Measurements from ENCODE around the gene UGT1A8.

GRCh38 chr2:233680361-233681045 lies 63.1 kb downstream of the UGT1A8 start:
- TF ChIP-seq, protein P1, sequence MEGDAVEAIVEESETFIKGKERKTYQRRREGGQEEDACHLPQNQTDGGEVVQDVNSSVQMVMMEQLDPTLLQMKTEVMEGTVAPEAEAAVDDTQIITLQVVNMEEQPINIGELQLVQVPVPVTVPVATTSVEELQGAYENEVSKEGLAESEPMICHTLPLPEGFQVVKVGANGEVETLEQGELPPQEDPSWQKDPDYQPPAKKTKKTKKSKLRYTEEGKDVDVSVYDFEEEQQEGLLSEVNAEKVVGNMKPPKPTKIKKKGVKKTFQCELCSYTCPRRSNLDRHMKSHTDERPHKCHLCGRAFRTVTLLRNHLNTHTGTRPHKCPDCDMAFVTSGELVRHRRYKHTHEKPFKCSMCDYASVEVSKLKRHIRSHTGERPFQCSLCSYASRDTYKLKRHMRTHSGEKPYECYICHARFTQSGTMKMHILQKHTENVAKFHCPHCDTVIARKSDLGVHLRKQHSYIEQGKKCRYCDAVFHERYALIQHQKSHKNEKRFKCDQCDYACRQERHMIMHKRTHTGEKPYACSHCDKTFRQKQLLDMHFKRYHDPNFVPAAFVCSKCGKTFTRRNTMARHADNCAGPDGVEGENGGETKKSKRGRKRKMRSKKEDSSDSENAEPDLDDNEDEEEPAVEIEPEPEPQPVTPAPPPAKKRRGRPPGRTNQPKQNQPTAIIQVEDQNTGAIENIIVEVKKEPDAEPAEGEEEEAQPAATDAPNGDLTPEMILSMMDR (IDR thresholded peaks at IDR 0.05; ENCODE audit: poor library complexity): no peak
- no peak for TF ChIP-seq EZH2 (IDR thresholded peaks at IDR 0.05; ENCODE audit: borderline replicate concordance)

Measured in hepatocyte (in vitro differentiated cells).